OCI-LY7 (cell line): Measurements from ENCODE around the gene PLCB3. TPM values are rescaled to one million over a fixed set of nuclear protein-coding genes. Genes with fewer than 3 reads are reported as not detected.

Experiments
- BruUV-seq: library from RNA; stranded (reverse); fragments of 400-500 nt; replicated peaks from 2 replicates; lab custom pipeline; 2021; lab: Mats Ljungman, UMichigan
- CTCF ChIA-PET: fragments of 300-600 bp; sonication (Branson Sonifier 250); formaldehyde crosslinking; loops from one replicate; lab custom pipeline; 2022; ENCODE audit warnings: antibody characterized with exemption; ENCODE audit not compliant: unreplicated experiment; lab: Charles Lee
- POLR2A ChIA-PET: fragments of 300-600 bp; sonication (Branson Sonifier 250); formaldehyde crosslinking; loops from one replicate; lab custom pipeline; 2022; ENCODE audit warnings: antibody characterized with exemption; lab: Charles Lee
- DNase-seq: peaks from one replicate; pipeline ENCODE4 v3.0.0-alpha.2; 2015; ENCODE audit warnings: low spot score
- H2AFZ ChIP-seq: fragments of 200-600 bp; sonication (generic), shearing (Covaris generic); 2 replicates; pipeline ENCODE4 v1.6.1; 2014; ENCODE audit warnings: mild to moderate bottlenecking, antibody characterized with exemption, low read length, moderate library complexity
- H3K27ac ChIP-seq: fragments of 200-600 bp; sonication (generic); 2 replicates; pipeline ENCODE4 v1.5.1; 2014; ENCODE audit warnings: mixed run types, low read depth, mild to moderate bottlenecking, moderate library complexity, low read length, inconsistent platforms; ENCODE audit not compliant: poor library complexity, severe bottlenecking
- H3K36me3 ChIP-seq: fragments of 200-600 bp; sonication (generic); 2 replicates; pipeline ENCODE4 v1.6.1; 2014; ENCODE audit warnings: mild to moderate bottlenecking, antibody characterized with exemption, low read length, moderate library complexity, mixed read lengths; ENCODE audit not compliant: insufficient read depth
- H3K4me1 ChIP-seq: fragments of 200-600 bp; sonication (generic); 2 replicates; pipeline ENCODE4 v1.5.1; 2014; ENCODE audit warnings: mild to moderate bottlenecking, low read length; ENCODE audit not compliant: insufficient read depth, poor library complexity, severe bottlenecking
- H3K4me2 ChIP-seq: fragments of 200-600 bp; sonication (generic); 2 replicates; pipeline ENCODE4 v1.6.1; 2014; ENCODE audit warnings: mild to moderate bottlenecking, low read length
- H3K4me3 ChIP-seq: fragments of 200-600 bp; sonication (generic); 2 replicates; pipeline ENCODE4 v1.5.1; 2014; ENCODE audit warnings: mild to moderate bottlenecking, low read depth, low read length; ENCODE audit not compliant: poor library complexity, severe bottlenecking
- H3K79me2 ChIP-seq: fragments of 200-600 bp; sonication (generic); 2 replicates; pipeline ENCODE4 v1.6.1; 2016; ENCODE audit warnings: low read depth, mild to moderate bottlenecking, low read length, moderate library complexity, mixed read lengths; ENCODE audit not compliant: insufficient read depth
- H3K9me2 ChIP-seq: fragments of 200-600 bp; sonication (generic); 2 replicates; pipeline ENCODE4 v1.6.1; 2016; ENCODE audit warnings: mild to moderate bottlenecking, low read length, mixed read lengths; ENCODE audit not compliant: insufficient read depth
- H3K9me3 ChIP-seq: fragments of 200-600 bp; sonication (generic); 2 replicates; pipeline ENCODE4 v1.6.1; 2014; ENCODE audit warnings: mild to moderate bottlenecking, mixed run types, low read length, mixed read lengths
- H4K20me1 ChIP-seq: fragments of 200-600 bp; sonication (generic); 2 replicates; pipeline ENCODE4 v1.6.1; 2014; ENCODE audit warnings: mild to moderate bottlenecking, antibody characterized with exemption, low read length, moderate library complexity, mixed read lengths; ENCODE audit not compliant: insufficient read depth
- EZH2phosphoT487 ChIP-seq: fragments of 200-600 bp; sonication (generic); IDR thresholded peaks from 2 replicates; pipeline ENCODE4 v1.6.1; 2018; ENCODE audit warnings: low read depth, borderline replicate concordance, mild to moderate bottlenecking, mixed run types, antibody characterized with exemption, low read length, moderate library complexity, mixed read lengths
- intact Hi-C: fragments of 100-400 bp; cut with micrococcal nuclease; formaldehyde crosslinking; loops from one replicate; pipeline ENCODE4 v1.10.0; 2022; ENCODE audit not compliant: unreplicated experiment
- total RNA-seq, 2 experiments: library from RNA; depleted of rRNA in 1 of 2; stranded (reverse); fragments of >200 nt in 1 of 2; shearing (Covaris generic) in 1 of 2; gene quantifications; 2 replicates each; pipeline ENCODE4 v1.2.3, GENCODE V29; 2014 to 2022
- TF ChIP-seq, protein P1 (sequence below): fragments of 200-600 bp; sonication (generic); conservative IDR thresholded peaks from 2 replicates; pipeline ENCODE4 v1.5.1; 2014; ENCODE audit warnings: mild to moderate bottlenecking, antibody characterized with exemption, low read length, moderate library complexity, mixed read lengths

Gene PLCB3
- total RNA-seq, 2 experiments from 2014 or later: 7.6 to 10.3 TPM

DNA sequence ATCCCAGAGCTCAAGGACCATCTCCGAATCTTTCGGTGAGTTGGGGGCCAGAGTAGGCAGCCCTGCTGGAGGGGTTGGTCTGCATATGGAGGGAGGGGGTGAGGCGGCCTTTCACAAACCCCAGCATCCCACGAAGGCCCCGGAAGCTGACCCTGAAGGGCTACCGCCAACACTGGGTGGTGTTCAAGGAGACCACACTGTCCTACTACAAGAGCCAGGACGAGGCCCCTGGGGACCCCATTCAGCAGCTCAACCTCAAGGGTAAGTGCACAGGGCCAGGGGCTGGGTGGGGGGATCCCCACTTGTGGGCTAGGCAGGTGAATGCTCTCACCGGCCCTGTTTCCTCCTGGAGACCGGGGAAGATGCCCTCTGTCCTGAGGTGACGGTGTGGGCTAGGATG, 31.6 kb upstream of the PLCB3 start:
- H3K27ac ChIP-seq: no peak overlapping the region
- H3K9me2 ChIP-seq: no peaks in the 10 kb centered on the region
- ChIA-PET CTCF (no interaction called here), POLR2A (no interaction called here)
- H3K9me3 ChIP-seq: no peaks in the 10 kb centered on the region
- H3K79me2 ChIP-seq: no peaks in the 10 kb centered on the region
- no peak for DNase-seq
- no peak overlapping the region for H3K4me3 ChIP-seq
- no peaks in the 10 kb centered on the region; the same call in 1 of the 2 replicates for H4K20me1 ChIP-seq
- no peak overlapping the region for H3K4me2 ChIP-seq
- intact Hi-C loops: no loop called here
- no peak overlapping the region for H2AFZ ChIP-seq
- BruUV-seq: no TSS peak
- H3K36me3 ChIP-seq: peaks cover 79% of the 10 kb centered on the region
- TF ChIP-seq, protein P1, sequence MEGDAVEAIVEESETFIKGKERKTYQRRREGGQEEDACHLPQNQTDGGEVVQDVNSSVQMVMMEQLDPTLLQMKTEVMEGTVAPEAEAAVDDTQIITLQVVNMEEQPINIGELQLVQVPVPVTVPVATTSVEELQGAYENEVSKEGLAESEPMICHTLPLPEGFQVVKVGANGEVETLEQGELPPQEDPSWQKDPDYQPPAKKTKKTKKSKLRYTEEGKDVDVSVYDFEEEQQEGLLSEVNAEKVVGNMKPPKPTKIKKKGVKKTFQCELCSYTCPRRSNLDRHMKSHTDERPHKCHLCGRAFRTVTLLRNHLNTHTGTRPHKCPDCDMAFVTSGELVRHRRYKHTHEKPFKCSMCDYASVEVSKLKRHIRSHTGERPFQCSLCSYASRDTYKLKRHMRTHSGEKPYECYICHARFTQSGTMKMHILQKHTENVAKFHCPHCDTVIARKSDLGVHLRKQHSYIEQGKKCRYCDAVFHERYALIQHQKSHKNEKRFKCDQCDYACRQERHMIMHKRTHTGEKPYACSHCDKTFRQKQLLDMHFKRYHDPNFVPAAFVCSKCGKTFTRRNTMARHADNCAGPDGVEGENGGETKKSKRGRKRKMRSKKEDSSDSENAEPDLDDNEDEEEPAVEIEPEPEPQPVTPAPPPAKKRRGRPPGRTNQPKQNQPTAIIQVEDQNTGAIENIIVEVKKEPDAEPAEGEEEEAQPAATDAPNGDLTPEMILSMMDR: no peak
- TF ChIP-seq EZH2phosphoT487: no peak
- H3K4me1 ChIP-seq: peaks cover 4% of the 10 kb centered on the region

DNA sequence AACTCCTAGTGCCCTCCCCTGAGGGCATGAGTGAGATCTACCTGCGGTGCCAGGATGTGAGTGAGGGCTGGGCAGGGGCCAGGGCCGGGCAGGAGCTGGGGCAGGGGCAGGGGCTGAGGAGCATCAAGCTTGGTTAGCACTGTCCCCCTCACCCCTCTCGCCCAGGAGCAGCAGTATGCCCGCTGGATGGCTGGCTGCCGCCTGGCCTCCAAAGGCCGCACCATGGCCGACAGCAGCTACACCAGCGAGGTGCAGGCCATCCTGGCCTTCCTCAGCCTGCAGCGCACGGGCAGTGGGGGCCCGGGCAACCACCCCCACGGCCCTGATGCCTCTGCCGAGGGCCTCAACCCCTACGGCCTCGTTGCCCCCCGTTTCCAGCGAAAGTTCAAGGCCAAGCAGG, 31.1 kb upstream of the PLCB3 start:
- DNase-seq: no peak
- H3K4me2 ChIP-seq: no peak overlapping the region
- ChIA-PET POLR2A (no interaction called here), CTCF (no interaction called here)
- H3K4me1 ChIP-seq: peaks cover 4% of the 10 kb centered on the region
- H3K4me3 ChIP-seq: no peak overlapping the region
- H3K9me3 ChIP-seq: no peaks in the 10 kb centered on the region
- H3K27ac ChIP-seq: no peak overlapping the region
- H4K20me1 ChIP-seq: no peaks in the 10 kb centered on the region; the same call in 1 of the 2 replicates
- TF ChIP-seq EZH2phosphoT487: no peak
- TF ChIP-seq, protein P1: no peak
- intact Hi-C loops: no loop called here
- H3K36me3 ChIP-seq: peaks cover 78% of the 10 kb centered on the region
- no peak overlapping the region for H2AFZ ChIP-seq
- no TSS peak for BruUV-seq
- no peaks in the 10 kb centered on the region for H3K9me2 ChIP-seq
- H3K79me2 ChIP-seq: no peaks in the 10 kb centered on the region

DNA sequence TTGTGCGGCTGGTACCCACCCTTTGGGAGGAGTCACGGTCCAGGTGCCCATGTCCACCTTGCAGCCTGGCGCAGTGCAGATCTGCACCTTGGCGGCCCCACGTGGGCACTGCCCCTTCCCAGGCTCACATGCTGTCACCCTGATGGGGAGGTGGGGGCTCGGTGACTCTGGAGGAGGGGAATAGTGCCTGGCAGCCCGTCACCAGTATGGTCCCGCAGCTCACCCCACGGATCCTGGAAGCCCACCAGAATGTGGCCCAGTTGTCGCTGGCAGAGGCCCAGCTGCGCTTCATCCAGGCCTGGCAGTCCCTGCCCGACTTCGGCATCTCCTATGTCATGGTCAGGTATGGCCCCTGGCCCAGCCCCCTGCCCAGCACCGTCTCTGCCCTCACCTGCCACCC, 30.5 kb upstream of the PLCB3 start:
- Histone ChIP-seq H3K36me3 (peaks cover 73% of the 10 kb centered on the region), H4K20me1 (no peaks in the 10 kb centered on the region; the same call in 1 of the 2 replicates), H2AFZ (no peak overlapping the region), H3K9me2 (no peaks in the 10 kb centered on the region), H3K79me2 (no peaks in the 10 kb centered on the region), H3K9me3 (no peaks in the 10 kb centered on the region), H3K4me2 (no peak overlapping the region), H3K27ac (no peak overlapping the region), H3K4me3 (no peak overlapping the region), H3K4me1 (peaks cover 7% of the 10 kb centered on the region)
- ChIA-PET POLR2A (interaction anchor here (1.0 kb wide), 1 partner anchor 14 kb away, joined by 3 read pairs; the partner anchor contains the start of gene FERMT3), CTCF (no interaction called here)
- DNase-seq: no peak
- TF ChIP-seq, protein P1: no peak
- no peak for TF ChIP-seq EZH2phosphoT487
- no TSS peak for BruUV-seq
- intact Hi-C loops: no loop called here
